GM20000 (cell line): ENCODE results near the gene FOXR1.
A peak's percentile ranks its signal among the peaks of the same experiment; 100 is the strongest.

ENCODE experiments used
- DNase-seq: peaks from one replicate; pipeline ENCODE4 v3.0.0; 2012; ENCODE audit warnings: low spot score
- TF ChIP-seq, protein P1 (sequence below): IDR thresholded peaks from 2 replicates; pipeline ENCODE4 v1.5.1; 2012; ENCODE audit warnings: mild to moderate bottlenecking, control low read depth; ENCODE audit errors: extremely low read depth, missing control alignments

Gene FOXR1

DNA sequence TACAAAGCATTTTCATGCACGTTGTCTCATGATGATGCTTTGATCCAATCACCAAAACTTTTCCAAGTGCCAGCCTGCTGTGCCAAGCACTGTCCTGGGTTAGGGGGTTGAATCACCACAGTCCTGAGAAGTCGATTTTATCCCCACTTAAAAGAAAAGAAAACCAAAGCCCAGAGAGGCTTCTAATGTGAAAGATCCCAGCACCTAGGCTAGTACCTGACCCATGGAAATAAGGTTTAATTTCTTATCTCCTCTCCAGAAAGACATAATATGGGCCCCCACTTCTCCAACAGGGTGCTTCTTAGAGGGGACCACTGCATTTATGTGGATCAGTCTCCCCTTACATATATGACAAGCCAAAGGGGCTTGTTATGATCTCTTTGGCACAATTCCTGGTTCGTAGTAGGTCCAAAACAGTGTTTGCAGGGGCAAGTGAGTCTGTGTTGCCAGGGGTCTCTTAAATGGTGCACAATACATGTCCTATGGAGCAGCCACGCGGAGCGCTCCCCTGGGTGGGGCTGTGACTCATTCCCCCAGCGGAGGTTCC lies 43.9 kb upstream of the FOXR1 start:
- DNase-seq, result no peak
- TF ChIP-seq, protein P1, sequence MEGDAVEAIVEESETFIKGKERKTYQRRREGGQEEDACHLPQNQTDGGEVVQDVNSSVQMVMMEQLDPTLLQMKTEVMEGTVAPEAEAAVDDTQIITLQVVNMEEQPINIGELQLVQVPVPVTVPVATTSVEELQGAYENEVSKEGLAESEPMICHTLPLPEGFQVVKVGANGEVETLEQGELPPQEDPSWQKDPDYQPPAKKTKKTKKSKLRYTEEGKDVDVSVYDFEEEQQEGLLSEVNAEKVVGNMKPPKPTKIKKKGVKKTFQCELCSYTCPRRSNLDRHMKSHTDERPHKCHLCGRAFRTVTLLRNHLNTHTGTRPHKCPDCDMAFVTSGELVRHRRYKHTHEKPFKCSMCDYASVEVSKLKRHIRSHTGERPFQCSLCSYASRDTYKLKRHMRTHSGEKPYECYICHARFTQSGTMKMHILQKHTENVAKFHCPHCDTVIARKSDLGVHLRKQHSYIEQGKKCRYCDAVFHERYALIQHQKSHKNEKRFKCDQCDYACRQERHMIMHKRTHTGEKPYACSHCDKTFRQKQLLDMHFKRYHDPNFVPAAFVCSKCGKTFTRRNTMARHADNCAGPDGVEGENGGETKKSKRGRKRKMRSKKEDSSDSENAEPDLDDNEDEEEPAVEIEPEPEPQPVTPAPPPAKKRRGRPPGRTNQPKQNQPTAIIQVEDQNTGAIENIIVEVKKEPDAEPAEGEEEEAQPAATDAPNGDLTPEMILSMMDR, result no peak

DNA sequence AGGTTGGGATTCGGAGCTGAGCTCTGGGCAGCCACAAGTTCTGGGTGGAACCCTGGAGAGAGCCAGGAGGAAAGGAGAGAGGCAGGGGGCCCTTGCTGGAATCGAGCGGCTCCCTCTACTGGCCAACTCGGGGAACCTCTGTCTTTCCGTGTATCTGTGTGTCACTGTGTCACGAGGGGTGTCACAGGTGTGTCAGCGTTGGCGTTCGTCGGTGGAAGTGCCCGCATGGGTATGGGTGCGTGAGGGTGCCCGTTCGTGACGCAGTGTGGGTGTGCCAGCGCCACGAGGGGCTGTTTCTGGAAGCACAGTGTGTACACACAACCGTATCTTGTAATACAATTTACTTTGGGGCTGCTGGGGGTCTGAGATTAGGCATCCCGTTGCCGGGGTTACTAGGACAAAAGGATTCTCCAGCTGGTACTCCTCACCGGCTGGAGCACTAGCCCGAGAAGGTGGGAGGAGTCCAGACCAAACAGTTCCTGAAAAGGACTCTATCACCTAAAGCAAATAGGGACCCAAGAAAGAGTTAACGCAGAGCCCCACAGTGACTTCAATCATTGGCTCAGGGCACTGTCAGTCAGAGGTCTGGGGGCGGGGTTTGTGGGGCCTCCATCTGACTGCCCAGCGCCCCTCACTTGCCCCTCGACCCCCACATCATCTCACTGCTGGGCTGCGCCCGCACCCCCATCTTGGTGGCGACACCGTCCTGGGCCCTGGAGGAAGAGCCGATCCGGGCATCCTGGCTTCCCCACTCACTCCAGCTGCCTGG lies 43.3 kb upstream of the FOXR1 start:
- TF ChIP-seq, protein P1, result peak; percentile 87
- DNase-seq, result peak; percentile 93

DNA sequence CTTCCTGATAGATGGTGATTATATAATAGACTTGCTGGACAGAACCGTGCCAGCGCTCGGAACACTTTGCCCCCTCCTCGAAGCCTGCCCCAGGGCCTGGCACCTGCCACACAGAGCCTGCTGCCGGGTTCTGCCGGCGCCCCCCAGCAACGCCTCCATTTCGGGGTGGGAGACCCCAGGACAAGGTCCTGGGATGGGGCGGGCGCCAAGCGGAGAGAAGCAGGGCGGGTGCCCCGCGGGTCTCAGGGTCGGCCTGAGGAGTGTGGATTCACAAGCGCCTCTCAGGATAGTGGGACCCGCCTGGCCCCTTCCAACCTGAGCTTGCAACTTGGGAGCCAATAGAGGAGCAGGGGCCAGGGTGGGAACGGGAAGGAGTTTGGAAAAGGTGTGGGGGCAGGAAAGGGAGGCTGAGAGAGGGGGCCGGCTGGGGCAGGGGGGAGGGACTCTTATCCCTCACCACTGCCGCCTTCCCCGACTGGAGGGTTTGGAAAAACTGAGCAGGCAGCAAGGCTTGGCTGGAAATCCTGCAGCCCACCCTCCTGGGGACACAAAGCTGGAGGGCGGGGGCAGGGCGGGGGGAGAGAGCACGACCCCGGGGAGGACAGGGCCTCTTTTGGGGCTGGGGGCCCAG lies 42.6 kb upstream of the FOXR1 start:
- no peak for DNase-seq
- TF ChIP-seq, protein P1, result no peak

DNA sequence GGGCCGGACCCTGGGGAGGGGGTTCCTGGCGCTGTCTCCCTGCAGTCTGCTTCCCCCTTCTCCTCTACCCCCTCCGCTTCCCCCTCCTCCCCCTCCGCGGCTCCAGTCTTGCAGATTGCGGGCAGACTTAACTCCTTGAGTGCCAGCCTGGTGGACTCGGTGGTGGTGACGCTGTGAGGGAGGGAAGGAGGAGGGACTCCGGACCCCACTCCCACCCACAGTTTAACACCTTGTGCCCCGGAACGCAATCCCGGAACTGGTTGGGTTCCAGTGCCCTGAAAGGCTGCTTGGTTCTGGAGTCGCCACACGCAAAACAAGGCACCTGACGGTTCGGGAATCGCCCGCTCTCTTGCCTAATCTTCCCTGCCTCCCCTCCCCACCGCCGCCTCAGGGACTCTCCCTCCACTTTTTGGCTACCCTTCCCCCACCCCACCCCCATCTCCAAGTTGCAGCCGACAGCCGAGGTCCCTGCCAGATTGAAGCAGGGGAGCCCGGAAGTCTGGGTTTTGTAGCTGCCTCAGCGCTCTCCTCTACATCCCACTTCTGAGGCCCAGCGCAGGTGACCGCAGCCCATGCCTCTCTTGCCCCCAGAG lies 42.0 kb upstream of the FOXR1 start:
- TF ChIP-seq, protein P1, result no peak
- peak; percentile 56 for DNase-seq

DNA sequence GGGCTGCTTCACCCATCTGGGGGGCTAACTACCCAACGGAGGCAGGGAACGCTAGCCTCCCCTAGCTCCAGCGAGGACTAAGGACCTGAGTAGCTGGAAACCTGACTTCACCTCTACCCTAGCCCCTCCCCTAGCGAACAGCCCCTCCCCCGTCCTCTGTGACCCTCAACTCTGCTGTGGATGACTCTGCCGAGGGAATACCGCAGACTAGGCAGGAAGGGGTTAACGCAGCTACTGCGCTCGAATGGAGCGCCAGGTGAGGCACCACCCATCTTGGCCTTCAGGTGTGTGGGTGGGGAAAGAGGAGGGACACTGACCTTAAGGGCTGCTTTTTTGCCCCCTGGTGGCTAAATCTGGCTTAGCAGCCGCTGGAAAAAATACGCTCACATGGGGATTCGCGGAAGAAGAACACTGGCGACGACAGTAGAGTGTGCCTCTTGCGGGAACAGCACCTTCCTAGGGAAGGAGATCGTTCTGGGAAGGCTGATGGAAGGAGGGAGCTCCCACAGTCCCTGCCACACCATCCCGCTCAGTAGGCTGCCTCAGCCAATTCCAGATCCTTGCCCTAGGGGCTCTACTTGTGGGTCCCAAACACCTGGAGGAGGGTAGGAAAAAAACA lies 41.4 kb upstream of the FOXR1 start:
- TF ChIP-seq, protein P1, result peak; percentile 94
- DNase-seq, result peak; percentile 78

DNA sequence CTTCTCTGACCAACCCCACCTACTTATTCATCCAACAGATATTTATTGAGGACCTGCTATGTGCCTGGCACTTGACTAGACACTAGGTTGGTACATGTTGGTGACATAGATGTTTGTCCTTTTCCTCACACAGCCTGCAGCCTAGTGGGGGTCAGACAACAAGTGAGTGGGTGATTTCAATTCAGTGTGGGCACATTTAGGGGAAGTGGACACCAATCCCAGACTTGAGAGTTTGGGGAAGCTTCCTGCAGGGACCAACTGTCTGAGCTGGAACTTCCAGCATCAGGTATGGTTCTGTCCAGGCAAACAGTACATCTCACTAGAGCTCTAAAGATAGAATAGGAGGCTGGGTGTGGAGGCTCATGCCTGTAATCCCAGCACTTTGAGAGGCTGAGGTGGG lies 40.0 kb upstream of the FOXR1 start:
- no peak for DNase-seq
- TF ChIP-seq, protein P1, result no peak
